OCI-LY3 (cell line): ENCODE measurements around the gene IQGAP1.

Source experiments
- H2AFZ ChIP-seq: fragments of 200-600, 300-600 bp; shearing (Covaris generic); 2 replicates; pipeline ENCODE4 v1.6.0; 2014; ENCODE audit warnings: antibody characterized with exemption, low read depth, low read length
- H3K27ac ChIP-seq: fragments of 200-600, 300-600 bp; sonication (generic); 2 replicates; pipeline ENCODE4 v1.5.1; 2014; ENCODE audit warnings: mild to moderate bottlenecking, low read length, moderate library complexity, mixed read lengths
- H3K27me3 ChIP-seq: fragments of 200-600, 300-600 bp; sonication (generic); 2 replicates; pipeline ENCODE4 v1.6.1; 2014; ENCODE audit warnings: low read depth, low read length, mixed read lengths
- H3K36me3 ChIP-seq: fragments of 200-600, 300-600 bp; sonication (generic); replicated peaks from 2 replicates; pipeline ENCODE3; 2014; ENCODE audit warnings: low read depth, low read length, mixed read lengths
- H3K4me1 ChIP-seq: fragments of 300-600, 200-600 bp; sonication (generic); 2 replicates; pipeline ENCODE4 v1.6.1; 2014; ENCODE audit warnings: low read length, mixed read lengths
- H3K4me2 ChIP-seq: fragments of 200-600, 300-600 bp; sonication (generic); 2 replicates; pipeline ENCODE4 v1.6.1; 2014; ENCODE audit warnings: low read length, mixed read lengths
- H3K4me3 ChIP-seq: fragments of 300-600, 200-600 bp; sonication (generic); 2 replicates; pipeline ENCODE4 v1.5.1; 2014; ENCODE audit warnings: antibody characterized with exemption, mild to moderate bottlenecking, low read length, moderate library complexity
- H3K79me2 ChIP-seq: fragments of 300-600, 200-600 bp; shearing (Covaris generic); 2 replicates; pipeline ENCODE4 v1.6.1; 2014; ENCODE audit warnings: mild to moderate bottlenecking, low read length, mixed read lengths
- H3K9ac ChIP-seq: fragments of 300-600, 200-600 bp; shearing (Covaris generic); 2 replicates; pipeline ENCODE4 v1.6.0; 2014; ENCODE audit warnings: mild to moderate bottlenecking, low read length, moderate library complexity
- H3K9me3 ChIP-seq: fragments of 200-600, 300-600 bp; shearing (Covaris generic); 2 replicates; pipeline ENCODE4 v1.6.1; 2014; ENCODE audit warnings: low read length, mixed read lengths; ENCODE audit not compliant: insufficient read depth
- H4K20me1 ChIP-seq: fragments of 200-600, 300-600 bp; sonication (generic); 2 replicates; pipeline ENCODE4 v1.6.1; 2016; ENCODE audit warnings: low read length, mixed read lengths; ENCODE audit not compliant: insufficient read depth
- CTCF ChIP-seq: fragments of 200-600, 300-600 bp; sonication (generic); IDR thresholded peaks from 2 replicates; pipeline ENCODE4 v1.5.1; 2014; ENCODE audit warnings: antibody characterized with exemption, low read length, low read depth
- EZH2phosphoT487 ChIP-seq: fragments of 200-600 bp; shearing (Covaris generic); IDR thresholded peaks from 2 replicates; pipeline ENCODE4 v1.6.1; 2018; ENCODE audit warnings: antibody characterized with exemption, mixed run types, low read depth

The IQGAP1 gene

GRCh38 chr15:90348456-90348855, 39.6 kb upstream of the IQGAP1 start:
- Histone ChIP-seq H3K36me3 (no peaks in the 10 kb centered on the region), H2AFZ (no peak overlapping the region), H3K27ac (no peak overlapping the region), H3K9ac (no peak overlapping the region), H3K4me2 (no peak overlapping the region), H3K4me1 (peaks cover 4% of the 10 kb centered on the region), H3K9me3 (no peaks in the 10 kb centered on the region), H3K4me3 (no peak overlapping the region), H3K79me2 (no peaks in the 10 kb centered on the region), H4K20me1 (no peaks in the 10 kb centered on the region), H3K27me3 (no peaks in the 10 kb centered on the region)
- TF ChIP-seq EZH2phosphoT487, result no peak
- no peak for TF ChIP-seq CTCF

GRCh38 chr15:90349072-90349471, 39.0 kb upstream of the IQGAP1 start:
- no peaks in the 10 kb centered on the region for H3K9me3 ChIP-seq
- no peaks in the 10 kb centered on the region for H3K79me2 ChIP-seq
- no peak overlapping the region for H2AFZ ChIP-seq
- TF ChIP-seq EZH2phosphoT487 (no peak), CTCF (no peak)
- no peak overlapping the region for H3K9ac ChIP-seq
- H3K27me3 ChIP-seq, result no peaks in the 10 kb centered on the region
- H3K27ac ChIP-seq, result no peak overlapping the region
- H3K4me1 ChIP-seq, result peaks cover 4% of the 10 kb centered on the region
- no peaks in the 10 kb centered on the region for H3K36me3 ChIP-seq
- no peaks in the 10 kb centered on the region for H4K20me1 ChIP-seq
- H3K4me2 ChIP-seq, result no peak overlapping the region
- no peak overlapping the region for H3K4me3 ChIP-seq

- Histone ChIP-seq H3K27me3 (no peaks in the 10 kb centered on the region), H3K9me3 (no peaks in the 10 kb centered on the region), H2AFZ (no peak overlapping the region), H3K79me2 (no peaks in the 10 kb centered on the region), H3K4me1 (peaks cover 4% of the 10 kb centered on the region), H3K4me3 (no peak overlapping the region), H3K36me3 (no peaks in the 10 kb centered on the region), H3K9ac (no peak overlapping the region), H4K20me1 (no peaks in the 10 kb centered on the region), H3K4me2 (no peak overlapping the region), H3K27ac (no peak overlapping the region)
- TF ChIP-seq CTCF, result no peak
- no peak for TF ChIP-seq EZH2phosphoT487
Observed at GRCh38 chr15:90349821-90350220, 38.2 kb upstream of the IQGAP1 start.

GRCh38 chr15:90351479-90352106, 36.4 kb upstream of the IQGAP1 start:
- H4K20me1 ChIP-seq, result no peaks in the 10 kb centered on the region
- no peaks in the 10 kb centered on the region for H3K79me2 ChIP-seq
- H3K9me3 ChIP-seq, result no peaks in the 10 kb centered on the region
- TF ChIP-seq EZH2phosphoT487 (no peak), CTCF (no peak)
- H3K27ac ChIP-seq, result no peak overlapping the region
- peak overlapping the region; percentile 77 for H3K4me3 ChIP-seq
- H3K4me2 ChIP-seq, result peak overlapping the region; percentile 93
- no peaks in the 10 kb centered on the region for H3K27me3 ChIP-seq
- peaks cover 4% of the 10 kb centered on the region for H3K4me1 ChIP-seq
- H3K36me3 ChIP-seq, result no peaks in the 10 kb centered on the region
- no peak overlapping the region for H3K9ac ChIP-seq
- peak overlapping the region; percentile 96 for H2AFZ ChIP-seq
